OCI-LY7 (cell line): Measurements from ENCODE around the gene ACSS3.

ENCODE experiments used
- CTCF ChIP-seq: fragments of 200-600 bp; sonication (generic); conservative IDR thresholded peaks from 2 replicates; pipeline ENCODE4 v1.5.1; 2014; ENCODE audit warnings: mild to moderate bottlenecking, antibody characterized with exemption, low read length, moderate library complexity, mixed read lengths
- EZH2phosphoT487 ChIP-seq: fragments of 200-600 bp; sonication (generic); IDR thresholded peaks from 2 replicates; pipeline ENCODE4 v1.6.1; 2018; ENCODE audit warnings: low read depth, borderline replicate concordance, mild to moderate bottlenecking, mixed run types, antibody characterized with exemption, low read length, moderate library complexity, mixed read lengths

GRCh38 chr12:81245907-81246570 is 168.2 kb downstream of the ACSS3 start:
- TF ChIP-seq CTCF = no peak
- no peak for TF ChIP-seq EZH2phosphoT487
